GM21528 (cell line): ENCODE results near the gene AHCY.
"Not testable (repeated sequence)": the region's sequence is repeated elsewhere in the genome, so short reads cannot be mapped to it uniquely, and the experiment has no call there.

ENCODE experiments used
- ATAC-seq: cut with Tn5 transposase; IDR thresholded peaks from one replicate; pipeline ENCODE4 v1.9.1; 2021; ENCODE audit warnings: mild to moderate bottlenecking, moderate library complexity; ENCODE audit not compliant: unreplicated experiment, low FRiP score

AHCY gene

GRCh38 chr20:34263468-34263867 is 39.7 kb downstream of the AHCY start:
- ATAC-seq: not testable (repeated sequence)

- ATAC-seq: no peak
Observed at GRCh38 chr20:34262488-34263288, 40.5 kb downstream of the AHCY start.

GRCh38 chr20:34260208-34260942 is 42.8 kb downstream of the AHCY start:
- no peak for ATAC-seq

DNA sequence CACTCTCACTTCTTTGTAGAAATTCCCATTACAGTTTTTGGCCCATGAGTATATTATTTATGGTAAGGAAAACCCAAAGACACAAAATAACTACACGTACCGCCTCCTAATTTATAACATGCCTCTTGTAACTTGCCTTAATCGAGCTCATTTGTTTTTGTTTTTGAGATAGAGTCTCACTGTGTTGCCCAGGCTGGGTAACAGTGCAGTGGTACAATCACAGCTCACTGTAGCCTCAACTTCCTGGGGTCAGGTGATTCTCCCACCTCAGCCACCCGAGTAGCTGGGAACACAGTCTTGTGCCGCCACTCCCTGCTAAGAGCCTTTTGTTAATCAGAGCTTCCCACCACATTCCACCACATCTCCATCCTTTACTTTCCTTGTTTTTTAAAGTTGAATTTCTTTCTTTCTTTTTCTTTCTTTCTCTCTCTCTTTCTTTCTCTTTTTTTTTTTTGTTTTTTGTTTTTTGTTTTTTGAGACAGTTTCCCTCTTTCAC is 46.5 kb downstream of the AHCY start:
- ATAC-seq: no peak

DNA sequence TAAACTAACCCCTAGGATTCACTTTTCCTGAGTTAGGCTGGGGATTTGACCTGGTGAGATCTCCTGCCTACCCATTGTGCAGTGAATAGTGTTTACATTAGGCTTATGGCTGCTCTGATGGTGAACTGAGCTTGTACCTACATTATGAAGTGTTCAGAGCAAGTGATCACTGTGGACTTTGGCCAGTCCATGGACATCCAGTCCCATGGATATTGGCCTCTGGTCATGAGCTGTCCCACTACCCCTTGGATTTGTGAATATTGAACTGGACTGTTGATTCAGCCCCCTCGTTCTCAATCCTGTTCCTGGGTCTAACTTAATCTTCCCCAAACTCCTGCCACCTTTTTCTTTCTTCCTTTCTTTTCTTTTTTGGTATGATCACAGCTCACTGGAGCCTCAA is 48.2 kb downstream of the AHCY start:
- no peak for ATAC-seq

- not testable (repeated sequence) for ATAC-seq
Observed at GRCh38 chr20:34252431-34253086, 50.6 kb downstream of the AHCY start.

- ATAC-seq: no peak
Observed at GRCh38 chr20:34251619-34252018, 51.5 kb downstream of the AHCY start.

DNA sequence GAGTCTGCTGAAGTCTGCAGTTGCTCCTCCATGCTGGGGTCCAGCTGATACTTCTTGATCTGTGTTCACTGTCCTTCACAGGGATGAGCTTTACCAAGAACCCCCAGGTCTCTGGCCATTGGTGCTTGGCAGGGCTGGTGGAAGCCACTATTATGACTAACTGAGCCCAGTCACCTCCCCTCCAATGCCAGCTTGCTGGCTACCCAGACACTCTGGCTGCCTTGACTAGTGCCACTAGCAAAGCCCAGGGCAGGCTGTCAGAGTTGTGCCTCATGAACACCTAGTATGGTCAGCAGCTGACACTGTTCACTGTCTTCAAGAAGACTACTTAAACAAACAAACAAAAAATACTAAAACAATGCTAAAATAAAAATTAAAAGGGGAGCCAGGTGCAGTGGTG is 53.1 kb downstream of the AHCY start:
- ATAC-seq: no peak

GRCh38 chr20:34249291-34249690 is 53.9 kb downstream of the AHCY start:
- no peak for ATAC-seq

DNA sequence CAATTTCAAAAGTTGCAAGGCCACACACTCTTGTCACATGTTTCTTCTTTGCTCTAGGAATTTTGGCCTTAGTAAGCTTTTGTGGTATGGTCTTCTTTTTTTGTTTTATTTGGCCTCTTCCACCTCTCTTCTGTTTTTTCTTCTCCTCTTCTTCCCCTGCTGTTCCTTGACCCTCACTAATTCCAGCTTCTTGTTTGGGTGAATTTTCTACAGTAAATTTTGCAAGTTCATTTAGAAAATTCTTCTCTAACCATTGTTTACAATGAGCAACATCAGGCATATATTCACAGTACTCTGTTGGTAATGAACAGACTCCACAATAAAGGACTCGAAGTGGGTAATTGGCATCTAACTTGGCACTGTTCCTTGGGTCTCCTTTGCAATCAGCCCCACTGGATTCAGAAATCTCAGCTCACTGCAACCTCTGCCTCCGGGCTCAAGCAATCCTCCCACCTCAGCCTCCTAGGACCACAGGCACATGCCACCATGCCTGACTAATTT is 57.0 kb downstream of the AHCY start:
- ATAC-seq: no peak

GRCh38 chr20:34243377-34243776 is 59.8 kb downstream of the AHCY start:
- no peak for ATAC-seq

DNA sequence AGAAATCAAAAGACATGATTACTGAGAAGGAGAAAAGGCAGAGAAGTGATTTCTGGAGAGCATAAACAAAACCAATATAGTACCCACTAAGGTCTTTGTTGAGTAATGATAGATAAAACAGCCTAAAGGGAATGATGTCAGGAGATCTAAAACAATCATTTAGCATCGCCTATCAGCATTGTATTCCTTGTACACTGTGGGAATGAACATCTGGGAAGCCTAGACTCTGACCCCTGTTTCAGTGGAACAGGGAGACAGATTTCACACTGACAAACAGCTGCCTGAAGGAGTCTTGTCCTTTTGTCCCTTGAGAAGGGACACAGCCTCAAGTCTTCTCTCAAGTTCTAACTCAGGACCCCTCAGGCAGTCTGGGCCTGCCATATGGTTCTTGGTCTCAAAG is 60.3 kb downstream of the AHCY start:
- ATAC-seq: no peak

DNA sequence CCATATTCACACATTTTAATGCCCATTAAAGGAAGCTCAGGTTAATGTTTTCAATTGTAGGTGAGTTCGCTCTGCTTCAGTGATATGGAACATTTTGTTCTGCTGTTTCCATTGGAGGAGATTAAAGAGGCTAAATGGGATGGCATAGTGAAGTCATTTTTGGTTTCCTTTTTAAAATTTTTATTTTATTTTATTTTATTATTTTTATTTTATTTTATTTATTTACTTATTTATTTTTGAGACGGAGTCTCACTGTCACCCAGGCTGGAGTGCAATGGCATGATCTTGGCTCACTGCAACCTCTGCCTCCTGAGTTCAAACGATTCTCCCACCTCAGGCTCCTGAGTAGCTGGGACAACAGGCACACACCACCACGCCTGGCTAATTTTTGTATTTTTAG is 61.1 kb downstream of the AHCY start:
- not testable (repeated sequence) for ATAC-seq

DNA sequence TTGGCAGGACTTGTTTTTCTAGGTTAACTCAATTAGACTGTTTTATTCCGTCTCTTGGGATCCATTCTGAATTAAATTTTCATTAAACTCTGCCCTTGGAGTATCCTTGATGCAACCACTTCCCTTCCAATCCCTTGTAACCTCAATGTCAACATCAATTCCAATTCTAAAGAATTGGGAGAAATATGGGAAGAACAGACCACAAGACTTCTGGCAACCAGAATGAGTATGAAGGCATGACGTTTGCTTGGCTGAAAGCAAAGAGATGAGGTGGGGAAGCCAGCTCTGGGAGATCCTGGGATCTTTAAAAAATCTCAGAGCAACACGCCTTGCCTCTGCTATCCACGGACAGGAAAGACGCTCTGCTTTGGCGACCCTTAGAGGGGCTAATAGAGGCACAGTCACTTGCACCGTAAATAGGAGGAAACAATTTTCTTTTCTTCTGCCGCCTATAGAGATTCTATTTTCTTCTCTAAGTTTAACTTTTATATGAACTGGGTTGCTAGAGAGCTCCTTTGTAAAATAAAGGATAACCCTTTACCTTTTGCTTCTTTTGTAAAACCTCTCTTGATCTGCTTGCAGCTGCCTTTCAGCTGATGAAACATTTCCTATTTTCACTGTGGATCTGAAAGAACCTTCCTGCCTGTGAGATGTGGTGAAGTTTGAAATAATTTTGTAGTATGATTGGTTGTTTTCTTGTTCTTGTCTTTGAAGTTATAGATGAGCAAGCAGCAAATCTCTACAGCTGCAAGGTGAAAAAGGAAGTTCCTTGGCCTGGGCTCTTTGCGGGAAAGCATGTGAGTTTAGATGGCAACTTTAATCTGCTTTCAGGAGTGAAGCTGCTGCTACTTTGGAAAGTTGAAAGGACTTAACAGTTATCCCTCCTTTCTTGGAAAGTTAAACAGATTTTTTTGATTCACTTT is 62.2 kb downstream of the AHCY start, which contains the start of gene ASIP:
Gene ASIP, plus strand, starts transcription at position 731 of the 923 bp plus-strand sequence. CDS start 18,952 bp downstream, outside the sequence.
- no peak for ATAC-seq

DNA sequence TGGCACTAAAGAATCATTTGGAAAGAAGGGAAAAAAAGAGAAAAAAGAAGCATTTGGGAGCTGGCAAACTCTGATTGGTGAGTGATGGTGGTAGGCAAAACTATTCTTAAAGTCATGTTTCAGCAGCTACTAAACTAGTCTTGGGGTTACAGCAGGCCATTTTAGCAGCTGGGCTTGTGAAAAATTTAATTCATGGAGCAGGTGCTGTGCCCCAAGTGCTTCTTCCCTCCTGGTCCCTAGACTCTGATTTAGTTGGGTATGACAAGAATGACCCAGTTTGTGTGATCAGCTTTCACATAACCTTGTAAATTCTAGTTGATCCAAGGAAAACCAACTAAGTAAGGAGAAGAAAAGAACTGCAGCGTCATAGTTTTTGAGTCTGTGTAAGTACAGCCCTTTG is 63.0 kb downstream of the AHCY start:
- ATAC-seq: no peak

DNA sequence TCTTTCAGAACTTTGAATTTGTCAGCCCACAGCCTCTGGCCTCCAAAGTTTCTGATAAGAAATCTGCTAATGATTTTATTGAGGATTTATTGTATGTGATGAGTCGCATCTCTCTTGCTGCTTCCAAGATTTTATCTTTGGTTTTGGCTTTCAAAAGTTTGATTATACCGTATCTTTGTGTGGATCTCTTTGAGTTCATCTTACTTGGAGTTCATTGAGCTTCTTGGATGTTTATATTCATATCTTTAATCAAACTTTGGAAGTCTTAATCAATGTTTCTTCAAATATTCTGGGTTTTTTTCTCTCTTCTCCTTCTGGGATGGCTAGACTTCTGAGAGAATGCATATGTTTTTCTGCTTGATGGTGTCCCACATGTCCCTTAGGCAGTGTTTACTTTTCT is 65.2 kb downstream of the AHCY start:
- no peak for ATAC-seq

DNA sequence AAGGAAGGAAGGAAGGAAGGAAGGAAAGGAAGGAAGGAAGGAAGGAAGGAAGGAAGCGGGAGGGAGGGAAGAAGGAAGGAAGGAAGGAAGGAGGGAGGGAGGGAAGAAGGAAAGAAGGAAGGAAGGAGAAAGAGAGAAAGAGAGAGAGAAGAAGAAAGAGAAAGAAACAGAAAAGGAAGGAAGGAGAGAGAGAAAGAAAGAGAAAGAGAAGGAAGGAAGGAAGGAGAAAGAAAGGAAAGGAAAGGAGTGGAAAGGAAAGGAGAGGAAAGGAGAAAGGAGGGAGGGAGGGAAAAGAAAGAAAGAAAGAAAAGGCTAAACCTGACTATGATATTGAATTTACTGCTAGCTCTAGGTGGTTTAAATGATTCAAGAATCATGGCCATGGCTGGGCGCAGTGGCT is 67.3 kb downstream of the AHCY start:
- ATAC-seq: no peak

DNA sequence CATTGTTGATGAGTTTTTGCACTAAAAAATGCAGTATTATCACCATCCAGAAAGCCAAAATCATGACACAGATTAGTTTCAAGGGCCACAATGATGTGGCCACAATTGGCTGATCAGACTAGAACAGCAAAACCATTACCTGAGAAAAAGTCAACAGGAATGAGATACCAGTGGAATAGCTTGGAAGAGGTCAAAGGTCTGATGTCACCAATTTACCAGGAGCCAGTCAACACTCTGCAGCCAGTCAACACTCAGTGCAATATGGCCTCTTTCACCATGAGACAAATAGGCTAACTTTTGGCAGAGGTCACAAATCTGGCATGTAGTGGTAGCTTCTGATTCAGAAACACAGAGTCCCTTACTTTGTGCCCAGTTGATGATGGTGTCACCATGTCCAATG is 69.5 kb downstream of the AHCY start:
- ATAC-seq: no peak

GRCh38 chr20:34232494-34233087 is 70.6 kb downstream of the AHCY start:
- ATAC-seq: no peak
